CD4-positive, alpha-beta T cell treated with Interleukin-12 subunit alpha and Interleukin-12 subunit beta, for 1 hour (primary cell): ENCODE results near the gene ARHGAP15.

Experiments used
- DNase-seq: peaks from one replicate; pipeline ENCODE4 v3.0.0-alpha.2; 2020

The ARHGAP15 gene

GRCh38 chr2:143603846-143604565 is 474.8 kb downstream of the ARHGAP15 start:
- DNase-seq, result no peak

- no peak for DNase-seq
Measured at GRCh38 chr2:143604566-143604959, 475.3 kb downstream of the ARHGAP15 start.

GRCh38 chr2:143607231-143608062 is 478.2 kb downstream of the ARHGAP15 start:
- no peak for DNase-seq

- no peak for DNase-seq
Measured at GRCh38 chr2:143608063-143608423, 478.8 kb downstream of the ARHGAP15 start.

- no peak for DNase-seq
Measured at GRCh38 chr2:143608758-143609157, 479.5 kb downstream of the ARHGAP15 start.

GRCh38 chr2:143611336-143611735 is 482.1 kb downstream of the ARHGAP15 start:
- DNase-seq, result no peak

GRCh38 chr2:143615562-143615961 is 486.3 kb downstream of the ARHGAP15 start:
- no peak for DNase-seq

- no peak for DNase-seq
Measured at GRCh38 chr2:143616452-143616851, 487.2 kb downstream of the ARHGAP15 start.

GRCh38 chr2:143617803-143618415 is 488.7 kb downstream of the ARHGAP15 start:
- DNase-seq, result no peak

- DNase-seq, result no peak
Measured at GRCh38 chr2:143622106-143622505, 492.9 kb downstream of the ARHGAP15 start.

- DNase-seq, result no peak
Measured at GRCh38 chr2:143623231-143623908, 494.2 kb downstream of the ARHGAP15 start.

GRCh38 chr2:143623909-143624260 is 494.7 kb downstream of the ARHGAP15 start:
- DNase-seq, result no peak

GRCh38 chr2:143629340-143629739 is 500.1 kb downstream of the ARHGAP15 start:
- DNase-seq, result no peak

- no peak for DNase-seq
Measured at GRCh38 chr2:143632751-143633374, 503.6 kb downstream of the ARHGAP15 start.

GRCh38 chr2:143633419-143633818 is 504.2 kb downstream of the ARHGAP15 start:
- DNase-seq, result no peak

GRCh38 chr2:143635302-143635701 is 506.1 kb downstream of the ARHGAP15 start:
- no peak for DNase-seq

- DNase-seq, result no peak
Measured at GRCh38 chr2:143635936-143636335, 506.7 kb downstream of the ARHGAP15 start.

GRCh38 chr2:143640826-143641225 is 511.6 kb downstream of the ARHGAP15 start:
- no peak for DNase-seq

GRCh38 chr2:143645921-143646645 is 516.9 kb downstream of the ARHGAP15 start:
- no peak for DNase-seq

GRCh38 chr2:143649226-143649740 is 520.1 kb downstream of the ARHGAP15 start:
- DNase-seq, result no peak

- DNase-seq, result no peak
Measured at GRCh38 chr2:143652692-143653091, 523.5 kb downstream of the ARHGAP15 start.

GRCh38 chr2:143668234-143668633 is 539.0 kb downstream of the ARHGAP15 start:
- no peak for DNase-seq
